HG03521 (cell line): ENCODE data around the gene NUCB2.
"Not testable (repeated sequence)": the region's sequence is repeated elsewhere in the genome, so short reads cannot be mapped to it uniquely, and the experiment has no call there.

ENCODE experiments used
- ATAC-seq: cut with Tn5 transposase; IDR thresholded peaks from one replicate; pipeline ENCODE4 v1.9.1; 2021; ENCODE audit warnings: mild to moderate bottlenecking, moderate library complexity; ENCODE audit not compliant: unreplicated experiment

NUCB2 gene

DNA sequence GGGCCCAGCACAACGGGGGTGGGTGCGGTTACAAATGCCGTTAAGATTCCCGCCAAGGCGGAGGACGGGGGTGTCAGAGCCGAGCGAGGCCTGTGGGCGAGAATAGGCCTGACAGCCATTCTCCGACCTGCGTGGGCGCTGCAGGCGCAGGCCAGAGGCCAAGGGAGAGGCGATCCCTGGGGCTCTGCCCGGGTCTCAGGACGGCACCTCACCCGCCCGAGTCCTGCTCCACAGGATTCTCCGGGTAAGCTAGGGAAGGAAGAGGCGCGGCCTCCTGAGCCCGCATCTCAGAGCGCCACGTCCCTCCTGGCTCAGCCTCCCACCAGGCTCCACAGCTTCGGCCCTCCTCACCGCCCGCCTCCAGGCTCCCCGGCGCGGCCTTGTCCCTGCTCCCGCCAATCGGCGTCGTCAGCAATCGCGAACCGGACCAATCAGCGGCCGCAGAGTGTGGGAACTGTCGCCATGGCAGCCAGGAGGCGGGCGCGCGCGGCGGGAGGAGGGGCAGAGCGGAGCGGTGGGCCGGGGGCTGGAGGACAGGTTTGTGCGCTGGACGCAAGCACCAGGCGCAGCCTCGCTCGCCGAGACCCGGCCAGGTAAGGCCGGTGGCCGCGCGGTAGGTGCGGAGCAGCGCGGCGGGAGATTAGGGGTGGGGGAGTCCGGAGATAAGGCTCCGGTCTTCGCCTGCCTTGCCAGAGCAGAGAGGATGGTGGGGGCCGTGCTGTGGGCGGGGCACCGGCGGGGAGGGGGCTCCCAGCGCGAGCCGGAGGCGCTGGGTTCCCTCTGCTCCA is at the start of gene NUCB2:
NUCB2 (plus strand) TSS at position 504 of the 788 bp plus-strand sequence. CDS start 18,585 bp downstream, outside the sequence.
- peak; percentile 96 for ATAC-seq

DNA sequence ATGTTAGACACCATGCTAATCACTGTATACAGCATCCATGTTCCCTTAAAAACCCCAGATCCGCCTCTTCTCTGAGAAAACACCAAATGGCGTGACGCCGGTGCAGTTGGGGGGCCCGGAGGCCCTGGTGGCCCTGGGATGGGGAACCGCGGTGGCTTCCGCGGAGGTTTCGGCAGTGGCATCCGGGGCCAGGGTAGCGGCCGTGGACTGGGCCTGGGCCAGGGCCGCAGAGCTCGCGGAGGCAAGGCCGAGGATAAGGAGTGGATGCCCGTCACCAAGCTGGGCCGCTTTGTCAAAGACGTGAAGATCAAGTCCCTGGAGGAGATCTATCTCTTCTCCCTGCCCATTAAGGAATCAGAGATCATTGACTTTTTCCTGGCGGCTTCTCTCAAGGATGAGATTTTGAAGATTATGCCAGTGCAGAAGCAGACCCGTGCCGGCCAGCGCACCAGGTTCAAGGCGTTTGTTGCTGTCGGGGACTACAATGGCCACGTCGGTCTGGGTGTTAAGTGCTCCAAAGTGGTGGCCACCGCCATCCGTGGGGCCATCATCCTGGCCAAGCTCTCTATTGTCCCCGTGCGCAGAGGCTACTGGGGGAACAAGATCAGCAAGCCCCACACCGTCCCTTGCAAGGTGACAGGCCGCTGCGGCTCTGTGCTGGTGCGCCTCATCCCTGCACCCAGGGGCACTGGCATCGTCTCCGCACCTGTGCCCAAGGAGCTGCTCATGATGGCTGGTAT is 48.2 kb upstream of the NUCB2 start:
- ATAC-seq = not testable (repeated sequence)

DNA sequence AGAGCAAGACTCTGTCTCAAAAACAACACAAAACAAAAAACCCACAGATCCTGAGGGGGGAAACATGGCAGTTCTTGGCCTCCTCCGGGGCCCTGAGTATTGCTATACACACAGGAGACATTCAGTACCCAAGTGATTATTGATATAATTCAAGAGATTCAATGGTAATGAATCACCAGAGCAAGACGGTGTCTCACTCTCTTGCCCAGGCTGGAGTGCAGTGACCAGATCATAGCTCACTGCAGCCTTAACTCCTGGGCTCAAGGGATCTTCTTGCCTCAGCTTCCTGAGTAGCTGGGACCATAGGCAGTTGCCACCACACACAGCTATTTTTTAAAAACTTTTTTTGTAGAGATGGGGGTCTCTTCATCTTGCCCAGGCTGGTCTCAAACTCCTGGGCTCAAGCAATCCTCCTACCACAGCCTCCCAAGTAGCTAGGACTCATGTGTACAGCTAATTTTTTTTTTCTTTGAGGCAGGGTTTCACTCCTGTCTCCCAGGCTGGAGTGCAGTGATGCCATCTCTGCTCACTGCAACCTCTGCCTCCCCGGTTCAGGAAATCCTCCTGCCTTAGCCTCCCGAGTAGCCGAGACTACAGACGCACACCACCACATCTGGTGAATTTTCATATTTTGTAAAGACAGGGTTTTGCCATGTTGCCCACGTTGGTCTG is 46.9 kb upstream of the NUCB2 start:
- ATAC-seq = no peak

DNA sequence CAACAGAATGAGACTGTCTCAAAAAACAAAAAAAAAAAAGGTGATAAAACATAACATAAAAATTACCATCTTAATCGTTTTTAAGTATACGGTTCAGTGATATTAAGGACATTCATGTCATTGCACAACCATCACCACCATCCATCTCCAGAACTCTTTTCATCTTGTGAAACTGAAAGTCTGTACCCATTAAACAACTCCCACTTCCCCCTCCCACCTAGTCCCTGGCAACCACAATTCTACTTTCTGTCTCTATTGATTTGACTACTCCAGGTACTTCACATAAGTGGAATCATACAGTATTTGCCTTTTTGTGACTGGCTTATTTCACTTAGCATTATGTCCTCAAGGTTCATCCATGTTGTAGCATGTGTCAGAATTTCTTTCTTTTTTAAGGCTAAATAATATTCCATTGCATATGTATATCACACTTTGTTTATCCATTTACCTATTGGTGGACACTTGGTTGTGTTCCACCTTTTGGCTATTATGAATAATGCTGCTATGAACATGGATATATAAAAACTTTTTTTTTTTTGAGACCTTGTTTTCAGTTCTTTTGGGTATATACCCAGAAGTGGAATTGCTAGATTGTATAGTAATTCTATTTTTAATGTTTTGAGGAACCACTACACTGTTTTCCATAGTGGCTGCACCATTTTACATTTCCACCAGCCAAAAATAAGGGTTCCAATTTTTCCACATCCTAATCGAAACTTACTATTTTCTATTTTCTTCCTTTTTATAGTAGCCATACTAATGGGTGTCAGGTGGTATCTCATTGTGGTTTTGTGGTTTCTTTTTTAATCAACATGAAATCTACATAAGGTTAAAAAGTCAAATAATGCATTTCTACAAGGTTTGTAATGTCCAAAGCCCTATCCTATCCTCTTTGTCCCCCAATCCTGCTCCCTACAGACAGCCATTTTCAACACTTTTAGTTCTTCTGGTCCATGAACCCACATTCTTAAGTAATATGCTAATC is 45.4 kb upstream of the NUCB2 start:
- ATAC-seq = peak; percentile 84

DNA sequence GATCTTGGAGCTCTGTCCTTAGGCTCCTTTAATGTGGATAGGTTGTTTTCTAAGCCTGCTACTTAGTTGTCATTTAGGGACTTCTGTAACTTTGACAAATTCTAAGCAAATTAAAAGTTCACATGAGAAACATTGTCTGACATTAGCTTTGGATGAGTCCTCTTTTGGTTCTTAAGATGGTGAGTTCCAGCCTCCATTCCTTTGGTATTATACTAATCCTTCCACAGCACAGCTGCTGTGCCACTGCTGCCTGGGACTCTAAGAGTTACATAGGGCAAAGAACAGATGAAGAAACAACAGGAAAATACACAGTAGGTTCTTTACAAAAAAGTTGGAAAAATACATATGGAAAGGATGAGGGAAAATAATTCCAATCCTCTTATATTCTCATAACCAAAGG is 43.4 kb upstream of the NUCB2 start:
- ATAC-seq = no peak

DNA sequence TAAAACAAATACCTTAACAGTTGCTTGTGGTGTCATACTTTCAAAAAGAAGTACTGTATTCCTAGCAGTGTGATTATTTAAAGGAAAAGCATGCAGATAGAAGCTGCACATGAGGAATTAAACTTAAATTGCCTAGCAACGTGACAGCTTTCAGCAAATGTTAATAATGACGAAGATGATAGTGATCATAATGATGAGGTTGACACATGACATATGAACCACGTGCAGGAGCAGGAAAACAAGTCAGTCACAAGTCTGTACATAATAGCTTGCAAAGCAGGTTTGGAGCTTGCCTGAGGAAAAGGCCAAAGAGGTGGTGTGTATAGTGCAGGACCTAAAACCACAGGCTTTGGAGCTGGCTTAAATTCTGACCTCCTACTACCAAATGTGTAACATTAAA is 38.2 kb upstream of the NUCB2 start:
- no peak for ATAC-seq

DNA sequence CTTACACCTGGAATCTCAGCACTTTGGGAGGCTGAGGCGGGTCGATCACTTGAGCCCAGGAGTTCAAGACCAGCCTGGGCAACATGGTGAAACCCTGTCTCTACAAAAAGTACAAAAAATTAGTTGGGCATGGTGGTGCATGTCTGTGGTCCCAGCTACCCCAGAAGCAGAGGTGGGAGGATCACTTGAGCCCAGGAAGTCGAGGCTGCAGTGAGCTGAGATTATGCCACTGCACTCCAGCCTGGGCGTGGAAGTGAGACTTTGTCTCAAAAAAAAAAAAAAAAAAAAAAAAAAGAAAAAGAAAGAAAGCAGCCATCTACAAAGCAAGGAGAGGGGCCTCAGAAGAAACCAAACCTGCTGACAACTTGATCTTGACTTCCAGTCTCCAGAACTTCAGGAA is 36.6 kb upstream of the NUCB2 start:
- not testable (repeated sequence) for ATAC-seq

DNA sequence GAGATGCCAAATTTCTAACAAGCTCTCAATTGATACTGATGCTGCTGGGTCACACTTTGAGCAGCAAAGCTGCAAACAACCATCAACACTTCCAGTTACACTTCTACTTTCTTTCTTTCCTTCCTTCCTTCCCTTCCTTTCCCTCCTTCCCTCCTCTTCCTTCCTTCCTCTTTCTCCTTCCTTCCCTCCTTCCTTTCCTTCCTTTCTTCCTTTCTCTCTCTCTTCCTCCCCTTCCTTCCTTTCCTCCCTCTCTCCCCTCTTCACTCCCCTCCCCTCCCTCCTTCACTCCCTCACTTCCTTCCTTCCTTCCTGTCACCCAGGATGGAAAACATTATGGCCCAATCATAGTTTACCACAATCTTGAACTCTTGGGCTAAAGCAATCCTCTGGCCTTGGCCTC is 35.8 kb upstream of the NUCB2 start:
- ATAC-seq = no peak

DNA sequence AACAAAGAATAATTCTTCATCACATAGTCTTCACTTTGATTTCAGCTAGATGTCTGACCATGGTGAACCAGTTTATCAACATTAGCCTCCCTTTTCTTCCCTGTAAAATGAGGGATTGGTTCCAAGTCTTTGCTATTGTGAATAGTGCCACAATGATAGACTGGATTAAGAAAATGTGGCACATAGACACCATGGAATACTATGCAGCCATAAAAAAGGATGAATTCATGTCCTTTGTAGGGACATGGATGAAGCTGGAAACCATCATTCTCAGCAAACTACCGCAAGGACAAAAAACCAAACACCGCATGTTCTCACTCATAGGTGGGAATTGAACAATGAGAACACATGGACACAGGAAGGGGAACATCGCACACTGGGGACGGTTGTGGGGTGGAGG is 33.6 kb upstream of the NUCB2 start:
- ATAC-seq = not testable (repeated sequence)

DNA sequence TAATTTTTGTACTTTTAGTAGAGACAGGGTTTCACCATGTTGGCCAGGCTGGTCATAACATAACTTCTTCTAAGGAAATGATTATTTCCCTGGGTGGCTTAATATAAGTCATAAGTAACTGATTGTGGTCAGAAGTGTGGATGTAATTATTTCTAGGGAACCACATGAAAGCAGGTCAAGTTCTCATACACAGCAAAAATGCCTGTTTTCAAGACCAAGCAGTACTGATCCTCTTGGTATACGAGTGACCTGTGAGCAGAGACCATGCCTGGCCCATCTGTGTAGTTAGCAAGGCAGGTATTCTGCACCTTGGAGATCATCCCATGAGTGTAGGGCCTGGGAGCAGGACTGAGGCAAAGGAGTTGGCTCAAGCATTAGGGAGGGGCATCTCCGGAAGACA is 32.5 kb upstream of the NUCB2 start:
- ATAC-seq = peak; percentile 84

DNA sequence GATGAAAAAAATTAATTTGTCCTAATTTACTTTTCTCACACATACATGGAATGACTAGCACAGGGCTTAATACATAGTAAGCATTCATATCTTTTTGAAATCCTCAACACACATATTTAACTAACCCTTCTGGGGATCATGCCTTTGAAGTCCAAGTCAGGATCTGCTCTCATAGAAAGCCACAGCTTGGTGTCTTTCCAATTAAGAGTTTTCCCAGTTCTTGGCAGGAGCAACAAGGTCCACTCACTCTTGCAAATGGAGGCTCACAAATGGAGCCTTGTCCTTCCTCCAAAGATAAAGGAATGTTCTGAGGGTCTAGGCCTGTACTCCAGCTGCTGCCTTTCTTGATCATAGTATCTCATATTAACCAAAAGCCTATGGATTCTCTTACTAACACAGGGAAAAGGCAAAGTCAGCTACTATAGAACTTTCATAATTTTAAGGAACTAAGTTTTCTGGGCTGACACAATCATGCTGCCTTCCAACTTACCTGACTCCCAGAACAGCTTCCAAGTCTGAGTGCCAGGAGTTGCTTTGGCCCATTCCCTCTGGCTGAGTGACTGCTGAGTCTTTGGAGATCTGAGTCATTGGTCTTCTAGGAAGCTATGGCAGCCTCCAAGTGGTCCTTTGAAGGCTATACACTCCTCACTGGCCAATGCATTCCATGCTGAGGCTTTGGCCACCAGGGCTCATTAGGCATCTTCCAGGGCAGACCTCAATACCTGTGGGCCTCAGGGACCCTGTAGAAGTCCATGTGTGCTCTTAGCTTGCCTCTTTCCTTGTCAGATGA is 25.8 kb upstream of the NUCB2 start:
- no peak for ATAC-seq

DNA sequence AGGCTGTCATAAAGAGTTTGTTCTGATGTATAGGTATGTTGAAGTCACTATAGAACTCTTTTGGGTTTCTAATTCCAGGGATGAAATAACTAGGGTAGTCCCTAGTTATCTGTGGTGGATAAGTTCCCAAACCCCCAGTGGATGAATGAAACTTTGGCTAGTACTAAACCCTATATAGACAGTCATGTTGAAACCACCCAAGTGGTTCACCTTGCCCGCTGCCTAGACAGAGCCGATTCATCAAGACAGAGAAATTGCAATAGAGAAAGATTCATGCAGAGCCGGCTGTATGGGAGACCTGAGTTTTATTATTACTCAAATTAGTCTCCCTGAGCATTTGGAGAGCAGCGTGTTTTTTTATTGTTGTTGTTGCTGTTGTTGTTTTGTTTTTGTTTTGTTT is 23.8 kb upstream of the NUCB2 start:
- ATAC-seq = no peak

DNA sequence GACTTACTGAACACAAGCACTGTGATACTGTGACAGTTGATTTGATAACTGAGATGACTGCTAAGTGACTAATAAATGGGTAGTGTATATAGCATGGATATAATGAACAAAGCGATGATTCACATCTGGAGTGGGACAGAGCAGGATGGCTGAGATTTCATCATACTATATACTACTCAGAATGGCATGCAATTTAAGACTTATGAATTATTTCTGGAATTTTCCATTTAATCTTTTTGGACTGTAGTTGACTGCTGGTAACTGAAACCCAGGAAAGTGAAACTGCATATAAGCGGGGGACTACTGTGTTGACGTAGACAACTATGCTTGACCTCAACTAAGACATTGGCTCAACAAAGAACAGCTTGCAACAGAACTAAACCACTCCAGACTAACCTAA is 20.0 kb upstream of the NUCB2 start:
- no peak for ATAC-seq

DNA sequence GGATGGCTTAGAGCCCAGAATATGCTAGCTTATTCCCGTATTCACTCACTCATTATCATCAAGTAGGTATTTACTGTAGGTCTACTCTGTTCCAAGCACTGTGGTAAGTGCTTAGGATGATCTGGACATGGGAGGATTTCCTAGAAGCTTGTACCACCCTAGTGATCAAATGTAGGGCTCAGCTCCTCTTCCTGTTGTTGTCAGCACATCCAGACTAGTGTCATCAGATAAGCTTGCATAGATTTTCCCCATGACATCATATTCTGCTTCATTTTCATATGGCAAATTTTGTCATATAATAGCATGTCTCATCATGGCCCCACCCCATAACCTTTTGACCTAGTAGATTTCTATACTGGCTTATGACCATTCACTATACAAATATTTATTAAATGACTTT is 19.3 kb upstream of the NUCB2 start:
- ATAC-seq = no peak

DNA sequence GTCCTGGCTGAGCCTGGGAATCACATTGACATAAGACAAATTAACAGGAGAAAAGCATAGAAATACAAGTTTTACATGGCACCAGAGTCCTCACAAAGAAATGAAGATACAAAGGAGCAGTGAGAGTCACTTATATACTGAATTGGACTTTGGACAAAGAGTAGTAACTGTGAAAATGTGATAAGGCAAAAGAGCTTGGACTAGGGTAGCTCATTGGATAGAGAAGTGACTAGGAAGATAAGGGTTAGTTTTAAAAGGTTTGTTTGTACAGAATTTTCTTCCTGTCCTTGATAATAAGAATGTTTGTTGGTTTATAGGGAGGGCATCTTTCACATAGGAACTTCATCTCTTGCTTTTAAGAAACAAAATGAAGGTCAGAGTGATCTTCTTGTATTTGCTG is 17.9 kb upstream of the NUCB2 start:
- no peak for ATAC-seq

DNA sequence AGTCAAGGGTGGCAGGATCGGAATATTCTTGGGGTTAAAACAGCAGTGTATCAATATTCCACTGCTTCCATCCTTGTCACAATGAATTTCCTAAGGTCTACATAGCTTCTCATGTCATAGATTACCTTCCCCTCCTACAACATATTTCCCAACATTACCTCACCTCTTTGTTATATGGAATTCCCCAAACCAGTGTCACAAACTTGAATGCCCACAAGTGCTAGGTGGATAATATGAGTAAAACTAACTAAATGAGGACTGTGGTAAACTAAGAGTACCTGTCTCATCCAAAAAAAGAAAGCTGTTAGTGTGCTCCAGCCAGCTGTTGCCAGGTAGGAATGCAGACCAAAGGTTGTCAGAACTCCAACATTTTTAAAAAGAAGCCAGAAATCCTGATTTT is 17.0 kb upstream of the NUCB2 start:
- no peak for ATAC-seq

DNA sequence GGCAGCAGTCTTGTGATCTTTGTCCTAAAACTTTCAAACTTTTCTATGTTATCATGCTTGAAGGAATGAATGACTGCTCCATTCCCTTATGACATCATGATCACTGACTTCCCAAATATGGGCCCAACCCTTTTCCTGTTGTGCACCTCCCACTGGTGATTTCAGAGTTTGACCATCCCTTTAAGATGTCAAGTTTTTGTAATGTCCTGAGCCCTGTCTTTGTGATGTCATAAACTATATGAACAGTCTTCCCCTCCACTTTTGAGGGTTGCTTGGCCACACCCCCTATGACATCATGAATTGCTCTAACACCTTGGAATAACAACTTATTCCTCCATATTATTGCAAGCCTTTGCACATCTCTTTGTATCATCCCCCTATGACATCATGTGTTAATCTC is 16.5 kb upstream of the NUCB2 start:
- ATAC-seq = no peak

DNA sequence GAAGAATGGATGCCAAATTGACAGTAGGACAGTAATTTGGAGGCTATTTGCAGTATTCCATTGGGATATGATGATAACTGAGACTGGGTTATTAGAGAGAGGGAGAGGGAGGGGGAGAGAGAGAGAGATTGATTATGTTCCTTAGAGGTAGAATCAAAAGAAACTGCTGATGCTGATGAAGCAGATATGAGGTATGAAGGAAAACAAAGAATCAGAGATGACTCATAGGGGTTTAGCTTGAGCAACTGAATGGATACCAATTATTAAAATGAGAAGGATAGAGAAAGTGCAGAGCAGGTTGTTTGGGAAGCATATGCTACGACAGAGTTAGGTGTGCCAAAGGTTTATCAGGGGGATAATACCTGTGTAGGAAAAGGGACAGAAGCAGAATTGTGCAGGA is 12.8 kb upstream of the NUCB2 start:
- ATAC-seq = no peak

DNA sequence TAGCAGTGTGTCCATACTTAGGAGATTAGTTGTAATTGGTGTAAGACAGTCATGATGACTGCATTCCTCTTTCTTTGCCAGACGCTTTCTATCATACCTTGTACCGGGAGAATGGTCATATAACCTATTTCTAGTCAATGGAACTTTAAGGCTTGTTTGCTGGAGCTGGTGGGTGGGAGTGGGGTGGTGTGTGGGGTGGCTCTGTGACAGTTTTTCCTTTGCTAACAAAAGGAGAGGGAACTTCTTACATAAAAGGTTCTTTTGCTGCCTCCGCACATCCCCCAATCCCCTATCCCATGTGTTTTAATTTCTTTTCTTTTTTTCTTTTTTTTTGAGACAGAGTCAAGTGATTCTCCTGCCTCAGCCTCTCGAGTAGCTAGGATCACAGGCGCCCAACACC is 9.8 kb upstream of the NUCB2 start:
- no peak for ATAC-seq

DNA sequence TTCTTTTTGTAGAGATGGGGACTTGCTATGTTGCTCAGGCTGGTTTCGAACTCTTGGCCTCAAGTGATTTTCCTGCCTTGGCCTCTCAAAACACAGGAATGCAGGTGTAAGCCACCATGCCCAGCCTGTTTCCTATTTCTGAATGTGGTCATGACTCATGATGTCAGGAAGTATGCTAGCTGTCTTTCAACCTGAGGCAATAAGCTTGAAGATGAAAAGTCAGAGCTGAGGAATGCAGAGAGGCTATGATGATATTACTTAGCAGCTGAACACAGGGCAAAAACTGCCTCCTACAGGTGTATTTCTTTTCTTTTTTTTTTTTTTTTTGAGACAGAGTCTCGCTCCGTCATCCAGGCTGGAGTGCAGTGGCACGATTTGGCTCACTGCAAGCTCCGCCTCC is 9.0 kb upstream of the NUCB2 start:
- no peak for ATAC-seq
